K562 (cell line): Measurements from ENCODE around the gene LY6G6F. TPM values are rescaled to one million over a fixed set of nuclear protein-coding genes. Genes with fewer than 3 reads are reported as not detected.
A peak's percentile ranks its signal among the peaks of the same experiment; 100 is the strongest.

ENCODE experiments used
- HNRNPUL1 ChIP-seq: fragments of 200-400 bp; formaldehyde crosslinking; IDR thresholded peaks from 2 replicates; pipeline ENCODE4 v1.6.1; 2017; ENCODE audit warnings: low read length
- KDM4B ChIP-seq, 2 experiments: fragments of 450-650 bp in 1 of 2; sonication (generic) in 1 of 2; IDR thresholded peaks; 2 replicates each; pipeline ENCODE4 v1.6.1; 2016 to 2017; ENCODE audit warnings: borderline replicate concordance in 2 of 2, antibody characterized with exemption in 1 of 2, low read depth in 1 of 2, mild to moderate bottlenecking in 1 of 2
- MEF2A ChIP-seq: IDR thresholded peaks from 2 replicates; pipeline ENCODE4 v1.6.1; 2011; ENCODE audit warnings: low read depth, mild to moderate bottlenecking, low read length, moderate library complexity; ENCODE audit not compliant: control insufficient read depth
- MGA ChIP-seq: fragments of 450-650 bp; IDR thresholded peaks from 2 replicates; pipeline ENCODE4 v1.6.1; 2016; ENCODE audit warnings: mild to moderate bottlenecking, moderate library complexity
- NFIC ChIP-seq: fragments of 450-650 bp; IDR thresholded peaks from 2 replicates; pipeline ENCODE4 v1.6.1; 2017; ENCODE audit warnings: mild to moderate bottlenecking, inconsistent platforms
- NR2C2 ChIP-seq, 2 experiments: fragments of 200-800 bp in 1 of 2; sonication (Bioruptor generic) in 1 of 2; sonication (generic) in 1 of 2; formaldehyde crosslinking in 1 of 2; IDR thresholded peaks; 2 replicates each; pipeline versions ENCODE4 v1.6.1 to v1.8.0; 2016 to 2022; ENCODE audit warnings: mild to moderate bottlenecking in 1 of 2, missing compliant biosample characterization in 1 of 2, missing genetic modification characterization in 1 of 2, missing genetic modification reagents in 1 of 2
- PHF20 ChIP-seq: fragments of 450-650 bp; IDR thresholded peaks from 2 replicates; pipeline ENCODE4 v1.6.1; 2018; ENCODE audit not compliant: partially characterized antibody
- RAD51 ChIP-seq: fragments of 450-650 bp; IDR thresholded peaks from 2 replicates; pipeline ENCODE4 v1.7.1; 2016; ENCODE audit warnings: low read depth, mild to moderate bottlenecking, borderline replicate concordance
- RBM17 ChIP-seq: fragments of 200-400 bp; formaldehyde crosslinking; IDR thresholded peaks from 2 replicates; pipeline ENCODE4 v1.6.1; 2017; ENCODE audit warnings: low read depth, mild to moderate bottlenecking, low read length, borderline replicate concordance
- ZC3H4 ChIP-seq: sonication (generic); formaldehyde crosslinking; IDR thresholded peaks from 2 replicates; pipeline ENCODE4 v1.9.0; 2021; ENCODE audit warnings: missing genetic modification reagents, borderline replicate concordance
- ZNF253 ChIP-seq: fragments of 250-450 bp; sonication (Bioruptor Pico); conservative IDR thresholded peaks from 2 replicates; pipeline ENCODE4 v1.6.1; 2021; ENCODE audit warnings: mild to moderate bottlenecking
- ZNF785 ChIP-seq: fragments of 250-450 bp; sonication (Bioruptor Pico); IDR thresholded peaks from 2 replicates; pipeline ENCODE4 v1.4.0; 2020; ENCODE audit warnings: mild to moderate bottlenecking
- polyA plus RNA-seq, 8 experiments: library from polyadenylated mRNA; depleted of rRNA in 4 of 8; stranded (reverse) in 5 of 8; unstranded in 3 of 8; fragments of >200 nt; fragmentation: Nextera tagmentation in 2 of 8; fragmentation: Illumina TruSeq in 1 of 8; extraction: Ambion mirVana in 2 of 8; extraction: Trizol in 1 of 8; gene quantifications; 2 replicates each; pipeline versions ENCODE4 v1.2.1 to v1.2.3, GENCODE V29; 2011 to 2014; ENCODE audit warnings: inconsistent platforms in 1 of 8, missing spikeins in 1 of 8
- total RNA-seq, 7 experiments: library from RNA; depleted of rRNA in 6 of 7; stranded (reverse); fragments of >200 nt in 6 of 7; fragmentation: Illumina TruSeq in 2 of 7; extraction: Trizol in 2 of 7; gene quantifications; 2 replicates each; pipeline versions ENCODE4 v1.2.1 to v1.2.3, GENCODE V29; 2011 to 2021; ENCODE audit warnings: low replicate concordance in 1 of 7
- TF ChIP-seq, protein P1 (sequence below): fragments of 250-450 bp; sonication (Bioruptor Pico); IDR thresholded peaks from 2 replicates; pipeline ENCODE4 v1.4.0; 2020; ENCODE audit warnings: mild to moderate bottlenecking, moderate library complexity, borderline replicate concordance

LY6G6F gene
- total and polyA plus RNA-seq, 9 of the 15 experiments (the other 6 are each of a cell fraction or from before 2014, with no cell fraction given) = 0.14 to 0.50 (median 0.28) TPM; not detected in 2

- TF ChIP-seq MGA (no peak), KDM4B (IDR thresholded peaks at IDR 0.05; ENCODE audit: borderline replicate concordance in 2 of 2, low read depth in 1 of 2) (no peak), MEF2A (no peak), ZC3H4 (no peak), PHF20 (no peak), RBM17 (no peak), NFIC (no peak), ZNF253 (CRISPR knock-in tag) (no peak), ZNF785 (CRISPR knock-in tag) (no peak), RAD51 (no peak), HNRNPUL1 (no peak), NR2C2 (CRISPR knock-in tag; IDR thresholded peaks at IDR 0.05) (peak; percentile 74; the same call in 1 of the 2 replicates), NR2C2 (tag; IDR thresholded peaks at IDR 0.05) (no peak)
- TF ChIP-seq, protein P1, sequence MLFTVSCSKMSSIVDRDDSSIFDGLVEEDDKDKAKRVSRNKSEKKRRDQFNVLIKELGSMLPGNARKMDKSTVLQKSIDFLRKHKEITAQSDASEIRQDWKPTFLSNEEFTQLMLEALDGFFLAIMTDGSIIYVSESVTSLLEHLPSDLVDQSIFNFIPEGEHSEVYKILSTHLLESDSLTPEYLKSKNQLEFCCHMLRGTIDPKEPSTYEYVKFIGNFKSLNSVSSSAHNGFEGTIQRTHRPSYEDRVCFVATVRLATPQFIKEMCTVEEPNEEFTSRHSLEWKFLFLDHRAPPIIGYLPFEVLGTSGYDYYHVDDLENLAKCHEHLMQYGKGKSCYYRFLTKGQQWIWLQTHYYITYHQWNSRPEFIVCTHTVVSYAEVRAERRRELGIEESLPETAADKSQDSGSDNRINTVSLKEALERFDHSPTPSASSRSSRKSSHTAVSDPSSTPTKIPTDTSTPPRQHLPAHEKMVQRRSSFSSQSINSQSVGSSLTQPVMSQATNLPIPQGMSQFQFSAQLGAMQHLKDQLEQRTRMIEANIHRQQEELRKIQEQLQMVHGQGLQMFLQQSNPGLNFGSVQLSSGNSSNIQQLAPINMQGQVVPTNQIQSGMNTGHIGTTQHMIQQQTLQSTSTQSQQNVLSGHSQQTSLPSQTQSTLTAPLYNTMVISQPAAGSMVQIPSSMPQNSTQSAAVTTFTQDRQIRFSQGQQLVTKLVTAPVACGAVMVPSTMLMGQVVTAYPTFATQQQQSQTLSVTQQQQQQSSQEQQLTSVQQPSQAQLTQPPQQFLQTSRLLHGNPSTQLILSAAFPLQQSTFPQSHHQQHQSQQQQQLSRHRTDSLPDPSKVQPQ = peak; percentile 72; the same call in 1 of the 2 replicates
Measured at GRCh38 chr6:31739639-31740396, 33.2 kb downstream of the LY6G6F start, which contains the start of gene MSH5 (continued).
